Neutrophil (primary cell): ENCODE measurements around the gene UBE2L3.
A peak's percentile ranks its signal among the peaks of the same experiment; 100 is the strongest.
"Not testable (repeated sequence)": the region's sequence is repeated elsewhere in the genome, so short reads cannot be mapped to it uniquely, and the experiment has no call there.

ENCODE experiments used
- H3K27ac ChIP-seq: fragments of 200-600 bp; sonication (generic); 2 replicates; pipeline ENCODE4 v1.5.1; 2016; ENCODE audit warnings: mild to moderate bottlenecking, moderate library complexity
- H3K27me3 ChIP-seq: fragments of 200-600 bp; sonication (generic); 2 replicates; pipeline ENCODE4 v1.6.0; 2016; ENCODE audit warnings: mild to moderate bottlenecking
- H3K36me3 ChIP-seq: fragments of 200-600 bp; sonication (generic); 2 replicates; pipeline ENCODE4 v1.5.1; 2017
- H3K4me1 ChIP-seq, 2 experiments: fragments of 200-600 bp in 1 of 2; sonication (generic) in 1 of 2; 1 replicate in 1 of 2; 2 replicates in 1 of 2; pipeline versions ENCODE4 v1.5.1 to v1.6.1; 2013 to 2016; ENCODE audit warnings: low read depth in 1 of 2, low read length in 1 of 2, mild to moderate bottlenecking in 1 of 2, moderate library complexity in 1 of 2; ENCODE audit not compliant: control insufficient read depth in 1 of 2, insufficient read depth in 1 of 2
- H3K4me3 ChIP-seq, 2 experiments: fragments of 200-600 bp in 1 of 2; sonication (generic) in 1 of 2; 1 replicate in 1 of 2; 2 replicates in 1 of 2; pipeline ENCODE4 v1.5.1; 2013 to 2016; ENCODE audit warnings: low read depth in 1 of 2, low read length in 1 of 2, mild to moderate bottlenecking in 1 of 2, moderate library complexity in 1 of 2
- H3K9me3 ChIP-seq: fragments of 200-600 bp; sonication (generic); 2 replicates; pipeline ENCODE4 v1.5.1; 2016
- TF ChIP-seq, protein P1 (sequence below): fragments of 200-600 bp; sonication (generic); IDR thresholded peaks from 2 replicates; pipeline ENCODE4 v1.5.1; 2016; ENCODE audit warnings: antibody characterized with exemption

UBE2L3 gene

DNA sequence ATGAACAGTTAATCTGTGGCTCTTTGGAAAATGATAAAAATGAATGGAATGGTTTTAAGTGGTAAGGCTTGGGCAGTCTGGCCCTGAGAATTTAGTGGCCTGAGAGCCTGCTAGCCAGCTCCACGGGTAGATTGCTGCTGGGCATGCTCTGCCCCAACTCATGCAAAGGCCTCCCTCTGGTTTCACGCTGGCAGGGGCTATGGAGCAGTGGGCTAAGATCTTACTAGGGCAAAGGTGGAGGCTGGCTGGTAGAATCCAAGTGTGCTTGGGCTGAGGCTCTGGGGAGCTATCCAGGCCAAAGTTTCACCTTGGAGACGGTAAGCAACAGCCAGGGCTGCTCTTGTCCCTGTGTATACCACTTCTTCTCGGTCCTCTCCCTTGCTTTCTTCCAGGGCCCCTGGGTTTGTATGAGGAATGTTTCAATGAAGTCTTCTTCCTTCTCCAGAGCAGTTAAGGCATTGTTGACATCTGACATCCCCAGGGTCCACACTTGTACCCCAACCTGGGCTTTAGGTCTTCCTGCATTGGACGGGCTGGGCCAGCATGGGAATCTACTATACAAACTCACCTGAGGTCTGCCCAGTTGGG lies 27.4 kb downstream of the UBE2L3 start:
- Histone ChIP-seq H3K36me3 (peaks cover 40% of the 10 kb centered on the region), H3K4me1 (peaks cover 36 to 43% of the 10 kb centered on the region in 2 experiments), H3K27ac (no peak overlapping the region), H3K4me3 (no peak overlapping the region), H3K27me3 (no peaks in the 10 kb centered on the region), H3K9me3 (no peaks in the 10 kb centered on the region)
- TF ChIP-seq, protein P1, sequence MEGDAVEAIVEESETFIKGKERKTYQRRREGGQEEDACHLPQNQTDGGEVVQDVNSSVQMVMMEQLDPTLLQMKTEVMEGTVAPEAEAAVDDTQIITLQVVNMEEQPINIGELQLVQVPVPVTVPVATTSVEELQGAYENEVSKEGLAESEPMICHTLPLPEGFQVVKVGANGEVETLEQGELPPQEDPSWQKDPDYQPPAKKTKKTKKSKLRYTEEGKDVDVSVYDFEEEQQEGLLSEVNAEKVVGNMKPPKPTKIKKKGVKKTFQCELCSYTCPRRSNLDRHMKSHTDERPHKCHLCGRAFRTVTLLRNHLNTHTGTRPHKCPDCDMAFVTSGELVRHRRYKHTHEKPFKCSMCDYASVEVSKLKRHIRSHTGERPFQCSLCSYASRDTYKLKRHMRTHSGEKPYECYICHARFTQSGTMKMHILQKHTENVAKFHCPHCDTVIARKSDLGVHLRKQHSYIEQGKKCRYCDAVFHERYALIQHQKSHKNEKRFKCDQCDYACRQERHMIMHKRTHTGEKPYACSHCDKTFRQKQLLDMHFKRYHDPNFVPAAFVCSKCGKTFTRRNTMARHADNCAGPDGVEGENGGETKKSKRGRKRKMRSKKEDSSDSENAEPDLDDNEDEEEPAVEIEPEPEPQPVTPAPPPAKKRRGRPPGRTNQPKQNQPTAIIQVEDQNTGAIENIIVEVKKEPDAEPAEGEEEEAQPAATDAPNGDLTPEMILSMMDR = no peak

DNA sequence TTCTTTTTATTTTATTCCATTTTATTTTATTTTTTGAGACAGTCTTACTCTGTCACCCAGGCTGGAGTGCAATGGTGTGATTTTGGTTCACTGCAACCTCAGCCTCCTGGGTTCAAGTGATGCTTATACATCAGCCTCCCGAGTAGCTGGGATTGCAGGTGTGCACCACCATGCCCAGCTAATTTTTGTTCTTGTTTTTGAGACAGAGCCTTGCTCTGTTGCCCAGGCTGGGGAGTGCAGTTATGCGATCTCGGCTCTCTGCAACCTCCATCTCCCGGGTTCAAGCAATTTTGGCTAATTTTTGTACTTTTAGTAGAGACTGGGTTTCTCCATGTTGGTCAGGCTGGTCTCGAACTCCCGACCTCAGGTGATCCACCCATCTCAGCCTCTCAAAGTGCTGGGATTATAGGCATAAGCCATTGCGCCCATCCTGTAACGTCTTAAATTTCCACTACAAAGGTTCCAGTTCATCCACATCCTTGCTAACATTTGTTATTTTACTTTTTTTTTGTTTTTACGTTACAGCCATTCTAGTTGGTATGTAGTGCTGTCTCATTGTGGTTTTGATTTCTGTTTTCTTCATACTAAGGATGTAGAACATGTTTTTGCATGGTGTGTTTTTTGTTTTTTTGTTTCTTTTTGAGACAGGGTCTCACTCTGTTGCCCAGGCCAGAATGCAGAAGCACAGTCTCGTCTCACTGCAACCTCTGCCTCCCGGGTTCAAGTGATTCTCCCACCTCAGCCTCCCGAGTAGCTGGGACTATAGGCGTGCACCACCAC lies 29.0 kb downstream of the UBE2L3 start:
- H3K4me3 ChIP-seq, H3K9me3 ChIP-seq, H3K27me3 ChIP-seq: not testable (repeated sequence)
- H3K36me3 ChIP-seq = peaks cover 40% of the 10 kb centered on the region
- peak overlapping the region; percentile 30 for H3K27ac ChIP-seq
- H3K4me1 ChIP-seq = peaks cover 29 to 36% of the 10 kb centered on the region in 2 experiments

DNA sequence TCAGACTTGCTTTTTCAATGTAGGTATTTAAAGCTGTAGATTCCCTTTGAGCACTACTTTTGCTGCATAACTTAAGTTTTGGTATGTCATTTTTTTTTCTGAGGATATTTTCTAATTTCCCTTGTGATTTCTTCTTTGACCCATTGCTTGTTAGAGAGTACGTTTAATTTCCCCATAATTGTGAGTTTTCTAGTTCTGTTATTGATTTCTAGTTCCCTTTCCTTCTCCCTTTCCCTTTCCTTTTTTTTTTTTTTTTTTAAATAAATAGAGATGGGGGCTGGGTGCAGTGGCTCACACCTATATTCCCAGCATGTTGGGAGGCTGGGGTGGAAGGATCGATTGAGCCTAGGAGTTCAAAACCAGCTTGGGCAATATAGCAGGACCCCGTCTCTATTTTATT lies 30.8 kb downstream of the UBE2L3 start:
- Histone ChIP-seq H3K4me3 (no peak overlapping the region), H3K27me3 (no peaks in the 10 kb centered on the region), H3K9me3 (no peaks in the 10 kb centered on the region), H3K4me1 (peaks cover 30 to 31% of the 10 kb centered on the region in 2 experiments), H3K27ac (peak overlapping the region; percentile 68), H3K36me3 (peaks cover 29% of the 10 kb centered on the region)
- TF ChIP-seq, protein P1 = no peak

DNA sequence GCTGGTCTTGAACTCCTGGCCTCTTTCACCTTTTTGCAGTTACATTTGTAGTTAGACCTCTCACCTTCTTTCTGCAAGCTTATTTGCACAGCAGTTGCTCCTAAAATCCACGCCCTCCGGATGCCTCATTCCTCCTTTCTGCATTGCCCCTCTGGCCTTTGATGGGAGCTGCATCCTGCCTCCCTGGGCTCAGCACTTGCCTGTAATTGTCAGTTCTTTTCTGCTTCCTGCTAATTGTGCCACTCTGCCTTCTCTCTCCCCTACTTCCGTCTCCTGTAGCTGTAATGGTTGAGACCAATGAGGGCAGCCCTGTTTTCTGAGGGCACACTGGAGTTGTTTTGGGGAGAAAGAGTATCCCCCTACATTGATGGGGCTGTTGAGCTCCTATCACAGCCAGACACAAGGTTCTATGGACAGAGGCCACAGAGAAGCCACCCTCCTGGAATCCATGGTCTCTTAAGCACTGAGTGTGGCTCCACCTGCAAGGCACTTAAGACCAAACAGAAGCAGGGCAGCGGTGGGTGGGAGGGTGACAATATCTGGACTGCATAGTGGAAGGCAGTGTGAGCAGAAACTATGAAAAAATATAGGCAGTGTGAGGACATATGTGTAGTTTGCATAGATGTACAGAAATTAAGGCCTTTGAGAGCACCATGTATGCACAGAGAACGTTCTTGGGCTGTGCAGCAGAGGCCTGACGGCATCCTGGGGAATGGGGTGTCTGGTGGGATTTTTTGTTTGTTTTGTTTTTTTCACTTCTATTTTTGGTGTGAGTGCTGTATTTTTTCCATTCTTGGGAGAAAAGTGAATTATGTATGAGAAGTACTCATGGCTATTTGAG lies 31.8 kb downstream of the UBE2L3 start:
- H3K4me1 ChIP-seq = peaks cover 35 to 37% of the 10 kb centered on the region in 2 experiments
- peaks cover 20% of the 10 kb centered on the region for H3K36me3 ChIP-seq
- H3K27ac ChIP-seq = peak overlapping the region; percentile 68
- no peak overlapping the region for H3K4me3 ChIP-seq
- H3K27me3 ChIP-seq = no peaks in the 10 kb centered on the region
- TF ChIP-seq, protein P1 = no peak
- no peaks in the 10 kb centered on the region for H3K9me3 ChIP-seq

DNA sequence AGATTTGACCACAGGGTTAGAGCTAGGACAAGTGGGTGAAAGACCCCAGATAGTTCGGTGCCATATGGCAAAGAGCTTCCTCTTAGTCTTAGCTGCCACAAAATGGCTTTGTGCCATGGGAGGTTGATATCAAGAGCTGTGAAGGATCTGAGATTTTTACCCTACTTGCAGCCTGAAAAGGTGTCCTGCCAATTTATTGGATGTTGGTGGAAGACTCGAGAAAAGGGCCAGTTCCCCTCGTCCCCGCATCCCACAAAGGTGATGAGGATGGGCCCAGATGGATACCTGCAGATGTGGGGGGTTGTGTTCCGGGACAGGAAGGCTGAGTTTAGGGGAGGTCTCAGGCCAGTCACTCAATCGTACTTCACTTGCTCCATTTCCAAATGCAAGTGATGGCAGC lies 35.1 kb downstream of the UBE2L3 start:
- H3K4me3 ChIP-seq = no peak overlapping the region
- peaks cover 40 to 52% of the 10 kb centered on the region in 2 experiments for H3K4me1 ChIP-seq
- H3K27me3 ChIP-seq = no peaks in the 10 kb centered on the region
- TF ChIP-seq, protein P1 = no peak
- H3K36me3 ChIP-seq = no peaks in the 10 kb centered on the region
- H3K27ac ChIP-seq = no peak overlapping the region
- H3K9me3 ChIP-seq = no peaks in the 10 kb centered on the region
